HG03139 (cell line): ENCODE results near the gene TRH.
"Not testable (repeated sequence)": the region's sequence is repeated elsewhere in the genome, so short reads cannot be mapped to it uniquely, and the experiment has no call there.

Experiments used
- ATAC-seq: cut with Tn5 transposase; IDR thresholded peaks from one replicate; pipeline ENCODE4 v1.9.1; 2021; ENCODE audit not compliant: unreplicated experiment

TRH gene

GRCh38 chr3:129962600-129962999 is 11.9 kb upstream of the TRH start:
- no peak for ATAC-seq

DNA sequence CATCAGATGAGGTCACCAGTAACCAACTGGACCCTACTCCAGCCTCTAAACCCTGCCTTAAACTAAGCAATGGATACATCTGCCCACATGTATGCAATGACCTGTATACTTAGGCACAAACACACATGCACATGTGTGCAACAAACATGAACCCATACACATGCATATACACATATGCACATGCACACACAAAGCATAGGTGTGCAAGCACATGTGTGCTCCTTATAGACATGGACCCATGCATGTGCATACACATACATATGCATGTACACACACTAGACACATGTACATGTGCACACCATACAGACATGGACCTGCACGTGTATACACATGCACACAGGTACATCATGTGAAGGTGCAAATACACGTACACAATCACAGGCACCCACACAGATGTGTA is 8.6 kb upstream of the TRH start:
- ATAC-seq = no peak

DNA sequence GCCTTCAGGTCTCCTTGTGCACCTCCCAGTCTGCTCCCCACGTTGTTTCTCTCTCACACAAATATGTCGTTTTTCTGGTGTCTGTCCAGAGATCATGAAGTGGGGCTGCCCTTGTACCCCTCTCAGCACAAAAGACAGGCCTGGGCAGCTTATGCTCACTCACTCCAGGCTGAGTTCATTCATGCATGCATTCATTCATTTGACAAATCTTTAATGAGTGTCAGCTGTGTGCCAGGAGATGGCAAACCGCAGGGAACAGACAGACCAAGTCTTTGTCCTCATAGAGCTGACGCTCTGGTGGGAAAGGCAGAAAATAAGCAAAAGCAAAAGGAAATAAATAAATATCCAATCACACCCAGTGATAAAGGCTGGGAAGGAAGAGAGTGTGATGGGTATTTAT is 7.6 kb upstream of the TRH start:
- ATAC-seq = no peak

- ATAC-seq = no peak
Observed at GRCh38 chr3:129967761-129968160, 6.8 kb upstream of the TRH start.

GRCh38 chr3:129971351-129972052 is 3.0 kb upstream of the TRH start:
- ATAC-seq = no peak

- ATAC-seq = no peak
Observed at GRCh38 chr3:129972301-129972700, 2.2 kb upstream of the TRH start.

DNA sequence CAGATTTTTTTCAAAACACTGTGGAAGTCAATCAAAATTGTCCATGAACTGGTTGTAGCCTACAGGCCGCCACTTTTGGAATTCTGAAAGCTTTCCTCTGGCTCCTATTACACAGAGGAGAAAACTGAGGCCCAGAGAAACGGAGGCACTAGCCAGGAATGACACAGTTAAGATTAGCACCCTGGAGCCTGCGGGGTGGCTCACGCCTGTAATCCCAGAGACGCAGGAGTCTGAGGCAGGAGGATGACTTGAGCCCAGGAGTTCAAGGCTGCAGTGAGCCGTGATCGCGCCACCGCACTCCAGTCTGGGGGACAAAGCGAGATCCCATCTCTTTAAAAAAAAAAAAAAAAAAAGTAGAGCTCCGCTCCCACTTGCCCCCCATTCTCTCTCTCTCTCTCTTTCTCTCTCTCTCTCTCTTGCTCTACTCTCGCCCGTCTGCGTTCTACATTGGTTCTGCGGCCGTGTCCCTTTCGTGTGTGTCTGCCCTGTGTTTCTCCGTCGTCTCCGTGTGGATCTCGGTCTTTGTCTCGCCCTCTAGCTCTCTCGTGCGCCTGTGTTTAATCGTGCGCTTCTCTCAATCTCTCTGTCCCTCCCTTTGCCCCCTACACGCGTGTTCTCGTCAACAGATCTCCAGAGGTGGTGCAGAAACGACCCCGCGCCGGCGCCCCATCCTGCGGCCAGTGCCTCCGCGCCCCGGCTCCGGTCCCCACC is 512 bp upstream of the TRH start:
- no peak for ATAC-seq

- no peak for ATAC-seq
Observed at GRCh38 chr3:129974833-129975704, 549 bp downstream of the TRH start.

GRCh38 chr3:129975705-129976048 is 1.2 kb downstream of the TRH start:
- no peak for ATAC-seq

- ATAC-seq = no peak
Observed at GRCh38 chr3:129976286-129976685, 1.8 kb downstream of the TRH start.

GRCh38 chr3:129978123-129978522 is 3.6 kb downstream of the TRH start:
- no peak for ATAC-seq

GRCh38 chr3:129979905-129980304 is 5.4 kb downstream of the TRH start:
- no peak for ATAC-seq

- ATAC-seq = no peak
Observed at GRCh38 chr3:129983561-129983960, 9.0 kb downstream of the TRH start.

DNA sequence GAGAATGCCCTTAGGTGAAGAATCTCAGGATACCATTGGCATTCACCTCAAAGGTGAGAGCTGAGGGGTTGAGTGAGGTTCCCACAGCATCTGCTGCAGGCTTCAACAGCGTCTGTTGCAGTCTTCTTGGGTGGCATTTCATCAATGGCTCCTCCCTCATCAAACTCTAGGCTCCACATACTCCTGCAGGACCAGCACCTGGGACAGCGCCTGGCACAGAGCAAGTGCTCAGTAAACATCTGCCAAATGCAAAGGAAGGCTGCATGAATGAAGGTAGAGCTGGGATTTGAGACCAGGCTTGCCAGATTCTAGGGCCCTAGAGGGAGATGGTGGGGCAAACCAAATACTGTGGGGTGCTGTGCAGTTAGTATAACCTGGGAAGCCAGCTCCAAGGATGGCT is 9.6 kb downstream of the TRH start:
- no peak for ATAC-seq

DNA sequence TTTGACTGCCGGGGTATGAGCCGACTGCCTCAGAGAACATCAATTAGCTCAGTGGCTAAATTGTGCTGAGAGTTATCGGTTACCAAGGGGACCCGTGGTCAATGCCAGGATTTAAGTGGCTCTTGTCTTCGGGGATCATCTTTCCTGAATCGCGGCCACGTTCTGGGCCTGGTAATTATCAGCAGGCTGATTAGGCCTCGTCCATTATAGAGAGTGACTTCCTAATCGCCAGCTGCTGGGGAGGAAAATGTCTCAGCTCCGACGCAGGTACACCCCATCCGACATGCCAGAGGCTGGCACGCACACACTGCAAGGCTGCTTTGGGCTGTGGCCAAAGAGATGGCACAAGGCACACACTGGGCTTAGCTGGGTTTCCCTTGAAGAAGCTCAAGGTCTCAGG is 10.6 kb downstream of the TRH start:
- no peak for ATAC-seq

- ATAC-seq = no peak
Observed at GRCh38 chr3:129988429-129988828, 13.9 kb downstream of the TRH start.

- ATAC-seq = no peak
Observed at GRCh38 chr3:129989414-129989813, 14.9 kb downstream of the TRH start.

GRCh38 chr3:129992781-129993180 is 18.3 kb downstream of the TRH start:
- ATAC-seq = no peak

DNA sequence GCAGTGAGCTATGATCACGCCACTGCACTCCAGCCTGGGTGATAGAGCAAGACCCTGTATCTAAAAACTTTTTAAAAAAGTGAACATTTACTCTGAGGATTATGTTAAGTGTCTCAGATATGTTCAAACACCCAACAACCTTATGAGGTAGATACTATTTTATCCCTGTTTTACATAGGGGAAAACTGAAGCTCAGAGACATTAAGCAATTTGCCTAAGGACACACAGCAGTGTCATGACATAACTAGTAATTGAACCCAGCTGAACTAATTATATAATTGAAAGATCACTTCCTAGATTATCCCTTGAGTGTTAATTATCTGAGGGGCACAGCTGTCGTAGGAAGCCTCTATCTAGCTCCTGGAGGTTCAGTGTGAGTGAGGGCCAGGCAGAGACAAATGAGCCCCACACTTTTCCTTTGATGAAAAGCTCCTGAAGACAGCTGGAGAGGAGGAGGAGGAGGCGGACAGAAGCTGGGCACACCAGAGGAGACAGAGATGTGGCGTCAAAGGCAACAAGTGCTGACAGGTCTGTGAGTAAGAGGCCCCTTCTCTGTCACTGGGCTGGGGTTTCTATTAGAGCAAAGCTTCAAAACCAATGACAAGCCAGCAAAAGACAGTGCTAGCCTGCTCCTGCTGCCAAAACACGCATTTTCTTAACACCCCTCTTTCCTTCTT is 20.5 kb downstream of the TRH start:
- no peak for ATAC-seq

DNA sequence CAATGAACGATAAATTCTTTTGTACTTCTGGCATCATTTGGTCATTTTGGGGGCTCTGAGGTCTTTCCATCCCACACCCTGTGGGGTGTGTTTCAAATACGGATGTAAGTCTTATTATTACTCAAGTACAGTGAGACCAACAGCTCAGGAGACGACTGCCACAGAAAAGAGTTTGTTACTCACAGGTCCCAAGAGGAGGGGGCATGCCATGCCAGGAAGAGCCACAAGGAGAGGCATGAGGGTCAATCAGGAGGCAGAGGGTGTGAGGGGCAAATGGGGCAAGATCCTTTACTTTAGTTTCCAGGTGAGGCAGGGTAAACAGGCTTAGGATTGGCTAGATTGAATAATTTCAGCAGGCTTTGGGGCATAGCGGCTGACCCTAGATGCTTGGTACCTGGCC is 21.6 kb downstream of the TRH start:
- no peak for ATAC-seq

GRCh38 chr3:129999176-129999575 is 24.7 kb downstream of the TRH start:
- ATAC-seq = not testable (repeated sequence)
